ENCODE data around the gene PIGA.

The PIGA gene

DNA sequence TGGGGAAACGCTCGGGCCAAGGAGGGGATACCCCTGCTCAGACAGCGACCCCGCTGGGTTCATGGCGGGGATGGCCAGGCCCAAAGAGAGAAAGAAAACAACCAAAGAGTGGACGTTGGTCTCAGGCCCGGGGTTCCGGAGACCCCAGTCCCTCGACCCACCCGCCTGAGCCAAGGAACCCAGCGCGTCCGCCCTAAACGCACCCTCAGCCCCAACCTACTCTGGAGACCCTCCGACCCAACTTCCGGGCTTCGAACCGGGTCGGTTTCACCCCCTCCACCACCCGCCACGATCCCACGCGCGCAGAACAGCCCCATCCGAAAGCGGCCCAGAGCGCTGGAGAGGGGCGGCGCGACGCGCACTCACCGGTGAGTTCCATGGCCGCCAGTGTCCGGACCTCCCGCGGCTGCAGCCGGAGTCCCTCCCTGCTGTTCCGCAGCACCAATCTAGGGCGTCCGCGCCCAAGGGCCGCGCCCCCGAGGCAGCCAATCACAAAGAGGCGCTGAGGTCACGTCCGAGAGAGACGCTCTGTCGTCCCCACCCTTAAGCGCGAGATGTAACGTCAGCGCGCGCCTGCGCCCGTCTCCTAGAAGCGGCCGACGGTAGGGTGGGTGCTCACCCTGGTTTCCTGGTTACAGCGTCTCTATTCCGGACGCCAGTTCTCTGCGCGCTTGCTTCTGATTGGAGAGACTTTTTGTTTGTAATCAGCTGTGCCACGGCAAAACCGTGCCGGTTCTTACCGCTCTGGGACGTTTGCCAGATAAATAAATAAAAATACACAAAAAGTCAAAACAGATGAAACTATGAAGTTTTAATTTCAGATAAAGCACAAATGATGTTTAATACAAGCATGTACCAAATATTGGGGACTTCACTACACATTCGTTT is at the start of gene PIGA:
Gene PIGA (minus strand): TSS at position 389 of the 888 bp plus-strand sequence. CDS start 3,593 bp downstream, outside the sequence.
- DNase-seq, result peak; percentile 89

GRCh38 chrX:15384304-15384703 is 49.0 kb upstream of the PIGA start, which contains the start of gene VEGFD:
Gene VEGFD, minus strand, starts transcription at chrX:15384413. Its CDS starts 467 bp downstream, at chrX:15383946.
- no peak for DNase-seq

DNA sequence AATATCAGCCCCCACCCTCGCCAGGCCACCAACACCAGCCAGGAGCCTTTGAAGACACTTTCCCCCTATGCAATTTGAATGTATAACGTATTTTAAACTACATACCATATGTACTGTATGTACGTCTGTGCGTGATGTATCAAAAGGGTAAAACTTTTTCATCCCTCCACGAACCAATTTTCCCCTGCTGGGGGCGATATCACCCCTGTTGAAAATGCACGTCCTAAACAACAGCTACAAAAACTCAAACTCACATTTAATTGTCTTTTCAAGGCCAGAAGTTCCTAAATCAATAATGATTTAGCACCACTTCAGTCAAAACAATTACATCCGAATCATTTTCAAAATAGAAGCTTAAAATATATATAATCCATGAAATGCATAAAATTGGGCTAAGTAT is 47.5 kb upstream of the PIGA start:
- no peak for DNase-seq

DNA sequence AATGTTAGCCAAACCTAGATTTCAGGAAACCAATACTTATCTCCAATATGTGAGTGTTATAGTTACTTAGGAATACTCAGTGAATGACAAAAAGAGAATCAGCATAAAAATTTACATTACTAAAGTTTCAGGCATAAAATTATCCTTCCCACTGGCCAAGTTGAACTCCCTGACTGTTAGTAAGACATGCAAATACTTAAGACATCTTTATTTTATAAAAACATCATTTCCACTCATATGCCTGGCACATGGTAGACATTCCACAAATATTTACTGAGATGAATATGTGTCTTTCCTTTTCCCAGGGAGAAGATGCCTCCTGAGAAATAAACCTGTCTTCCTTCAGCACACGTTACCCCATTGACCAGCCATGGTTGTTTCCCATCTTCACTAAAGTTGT is 41.6 kb upstream of the PIGA start:
- DNase-seq, result no peak

- DNase-seq, result no peak
These were observed 38.7 kb upstream of the PIGA start for GRCh38 chrX:15373976-15374375.

DNA sequence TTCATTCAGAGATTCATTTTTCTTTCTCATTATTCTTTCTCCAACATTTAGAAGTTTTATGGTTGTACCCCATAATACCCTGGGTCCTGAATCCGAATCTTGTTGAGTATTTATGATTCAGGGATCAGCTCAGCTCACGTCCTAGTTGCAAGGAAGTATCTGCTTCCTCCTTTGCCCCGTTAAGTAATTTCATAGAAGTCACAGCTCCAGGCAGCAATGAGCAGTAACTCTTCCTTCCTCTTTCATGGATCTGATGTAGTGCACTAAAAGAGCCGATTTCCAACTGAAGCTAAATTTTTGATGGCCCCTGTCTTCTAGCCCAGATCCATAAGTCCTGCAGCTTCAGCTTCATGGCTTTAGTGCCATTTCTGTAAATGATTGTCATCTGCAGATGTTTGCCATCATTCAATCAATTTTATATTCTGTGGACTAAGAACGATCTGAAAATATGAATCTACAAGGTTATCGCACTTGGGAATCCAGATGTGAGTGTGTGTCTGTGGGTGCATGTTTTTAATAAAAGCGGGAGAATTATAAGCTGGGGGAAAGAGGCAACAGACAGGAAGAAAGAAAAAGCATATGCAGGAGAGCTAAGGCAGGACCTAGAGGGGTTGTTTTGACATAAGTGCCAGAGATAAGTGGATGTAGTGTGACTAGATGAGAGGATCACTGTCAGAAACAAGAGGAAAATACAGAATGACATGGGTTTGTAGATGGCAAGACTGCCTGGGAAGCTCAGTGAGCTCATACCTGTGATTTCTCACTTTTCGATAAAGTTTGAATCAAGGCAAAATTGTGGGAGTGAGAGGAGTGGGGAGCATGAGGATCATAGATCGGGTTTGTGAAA is 31.4 kb upstream of the PIGA start:
- no peak for DNase-seq

- DNase-seq, result no peak
These were observed 24.4 kb upstream of the PIGA start for GRCh38 chrX:15359701-15360100.

DNA sequence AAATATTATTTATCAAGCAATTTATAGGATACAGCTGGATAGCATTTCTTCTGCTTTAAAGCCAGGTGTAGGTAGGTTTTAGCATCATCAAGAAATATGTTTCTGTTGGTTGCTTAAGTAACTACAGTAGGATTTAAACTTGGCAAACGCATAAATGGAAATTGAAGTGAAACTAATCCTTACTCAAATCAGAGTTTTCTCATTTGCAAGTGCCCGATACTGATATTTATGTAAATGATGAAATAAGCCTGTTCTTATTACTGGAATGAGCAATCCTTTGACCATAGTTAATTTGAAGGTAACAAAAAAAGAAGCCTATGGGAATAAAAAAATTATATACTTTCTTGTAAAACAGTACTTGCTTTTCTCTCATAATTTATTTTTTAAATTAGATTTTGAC is 23.2 kb upstream of the PIGA start:
- no peak for DNase-seq

DNA sequence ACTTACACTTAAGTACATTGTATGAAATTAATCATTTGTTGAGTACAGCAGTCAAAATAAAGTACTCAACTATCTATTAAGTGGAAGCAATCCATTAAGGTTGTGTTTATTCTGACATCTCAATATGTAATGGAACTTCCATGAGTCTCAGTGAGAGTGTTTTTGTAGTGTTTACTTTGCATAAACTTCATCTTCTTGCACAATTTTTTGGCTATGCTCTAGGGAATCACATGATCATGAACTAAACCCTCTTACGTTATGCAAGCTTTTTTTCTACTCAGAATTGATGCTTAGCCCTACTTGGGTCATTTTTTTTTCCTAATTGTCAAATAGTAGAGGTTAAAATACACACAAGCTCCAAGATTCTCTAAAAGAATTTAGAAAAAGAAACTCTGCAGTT is 21.1 kb upstream of the PIGA start:
- DNase-seq, result no peak

DNA sequence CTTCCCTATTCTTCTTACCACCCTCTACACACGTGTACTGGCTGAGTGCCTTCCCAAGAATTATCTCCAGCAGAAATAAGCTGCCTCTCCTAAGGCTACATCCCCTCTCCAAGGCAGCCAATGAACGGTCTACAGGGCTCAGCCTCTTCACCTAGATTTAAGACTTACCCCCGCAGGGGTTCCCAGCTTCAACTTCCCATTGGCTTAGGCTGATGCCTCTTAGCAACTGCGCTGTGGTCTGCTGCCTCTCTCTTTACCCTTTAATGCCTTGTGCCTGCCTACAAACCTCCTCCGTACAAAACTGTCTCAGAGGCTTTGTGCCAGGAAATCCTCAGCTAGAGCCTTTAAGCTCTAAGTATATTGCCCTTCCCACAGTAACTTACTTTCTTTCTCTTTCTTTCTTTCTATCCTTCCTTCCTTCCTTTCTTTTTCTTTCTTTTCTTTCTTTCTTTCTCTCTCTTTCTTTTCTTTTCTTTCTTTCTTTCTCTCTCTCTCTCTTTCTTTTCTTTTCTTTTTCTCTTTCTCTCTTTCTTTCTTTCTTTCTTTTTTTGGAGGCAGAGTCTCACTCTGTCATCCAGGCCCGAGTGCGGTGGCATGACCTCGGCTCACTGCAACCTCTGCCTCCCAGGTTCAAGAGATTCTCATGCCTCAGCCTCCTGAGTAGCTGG is 15.1 kb upstream of the PIGA start:
- no peak for DNase-seq

GRCh38 chrX:15349046-15349445 is 13.7 kb upstream of the PIGA start:
- DNase-seq, result no peak

- no peak for DNase-seq
These were observed 10.7 kb upstream of the PIGA start for GRCh38 chrX:15345976-15346375.

GRCh38 chrX:15344106-15344505 is 8.8 kb upstream of the PIGA start:
- no peak for DNase-seq

DNA sequence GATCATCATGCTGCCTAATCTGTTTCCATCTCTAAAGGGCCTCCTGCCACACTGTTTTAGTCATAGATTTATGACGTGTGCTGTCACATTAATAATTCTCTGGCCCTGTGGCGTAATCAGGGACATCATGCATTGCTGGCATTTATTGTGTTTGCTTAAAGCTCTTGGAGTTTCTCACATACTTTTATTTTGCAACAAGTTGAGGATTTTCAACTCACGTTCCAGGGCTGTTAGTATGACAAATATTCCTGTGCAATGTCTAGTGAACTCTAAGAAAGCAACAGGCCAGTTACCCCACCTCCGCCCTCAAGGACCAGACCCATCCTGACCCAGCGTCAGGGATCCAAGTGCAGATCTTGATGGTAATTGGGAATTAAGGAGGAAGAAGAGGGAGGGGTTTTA is 7.8 kb upstream of the PIGA start:
- DNase-seq, result no peak

- no peak for DNase-seq
These were observed 5.5 kb upstream of the PIGA start for GRCh38 chrX:15340867-15341266.

DNA sequence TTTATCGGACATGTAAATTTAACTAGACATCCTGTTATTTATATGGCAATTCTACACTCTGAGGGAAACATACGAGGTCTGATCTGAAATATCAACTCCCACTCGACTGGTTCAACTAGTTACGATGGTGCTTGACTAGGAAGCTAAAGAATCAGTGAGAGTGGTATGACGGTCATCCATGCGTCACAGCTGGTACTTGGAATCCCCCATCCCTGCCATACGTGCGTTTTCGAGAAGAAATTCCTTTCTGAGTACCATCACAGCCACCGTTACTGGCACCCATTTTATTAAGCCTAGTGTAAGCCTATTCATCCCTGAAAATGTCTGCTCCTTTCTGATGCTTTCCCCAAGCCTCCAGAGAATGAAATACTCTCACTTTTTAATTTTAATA is 695 bp upstream of the PIGA start:
- DNase-seq, result no peak

DNA sequence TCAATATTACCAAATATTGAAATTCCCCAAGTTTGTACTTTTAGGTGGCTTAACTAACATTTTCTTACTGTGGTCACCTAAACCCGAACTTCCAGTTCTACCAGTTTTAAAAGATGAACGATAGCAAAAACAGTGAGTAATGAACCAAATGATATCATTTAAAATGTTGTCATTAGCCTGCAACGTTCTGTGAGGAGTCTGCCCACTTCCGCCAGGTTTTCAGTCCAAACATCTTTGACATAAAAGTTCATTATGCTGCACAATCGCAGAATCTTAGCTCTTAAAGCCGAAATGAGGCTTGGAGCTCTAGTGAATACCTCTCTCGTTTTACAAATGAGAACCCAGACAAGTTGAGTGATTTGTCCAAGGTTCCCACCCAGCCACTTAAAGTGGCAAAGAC is 762 bp downstream of the PIGA start:
- DNase-seq, result no peak

- no peak for DNase-seq
These were observed 6.5 kb downstream of the PIGA start for GRCh38 chrX:15328821-15329220.

- DNase-seq, result no peak
These were observed 7.2 kb downstream of the PIGA start for GRCh38 chrX:15328131-15328530.

GRCh38 chrX:15322472-15322871 is 12.9 kb downstream of the PIGA start:
- DNase-seq, result no peak

DNA sequence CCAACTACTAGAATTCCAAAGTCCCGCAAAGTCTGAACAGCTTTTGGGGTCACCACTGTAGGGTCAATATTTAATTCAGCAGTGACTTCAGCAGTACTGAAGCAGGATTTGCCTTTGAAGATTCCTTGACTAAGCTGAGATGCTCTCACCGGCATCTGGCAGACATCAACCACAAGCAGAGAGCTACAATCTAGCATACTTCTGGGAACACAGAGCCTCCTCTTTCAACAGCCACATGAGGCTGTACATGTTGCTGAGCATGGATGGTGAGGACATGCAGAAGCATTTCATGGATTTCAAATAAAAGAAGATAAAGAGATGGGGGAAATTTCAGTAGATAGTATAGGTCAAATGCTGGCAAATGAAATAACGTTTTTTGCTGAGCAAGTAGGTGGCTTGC is 13.3 kb downstream of the PIGA start:
- DNase-seq, result no peak

DNA sequence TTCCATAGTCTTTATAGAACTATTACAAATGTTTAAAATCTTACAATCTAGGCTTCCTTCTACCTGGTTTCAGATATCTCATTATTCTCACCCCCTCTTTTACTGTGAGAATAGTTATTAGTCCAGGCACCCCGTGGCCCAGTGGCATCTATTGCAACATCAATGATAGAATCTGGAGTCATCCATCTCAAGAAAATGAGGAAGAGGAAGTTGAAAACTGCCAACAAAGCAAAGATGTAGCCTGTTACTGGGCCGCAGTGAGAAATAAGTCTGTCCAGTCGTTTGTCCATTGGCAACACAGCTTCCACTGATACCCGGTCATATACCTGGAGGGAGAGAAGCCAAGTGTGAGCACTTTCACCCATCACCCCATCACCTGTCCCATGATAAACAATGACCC is 13.9 kb downstream of the PIGA start:
- DNase-seq, result no peak

DNA sequence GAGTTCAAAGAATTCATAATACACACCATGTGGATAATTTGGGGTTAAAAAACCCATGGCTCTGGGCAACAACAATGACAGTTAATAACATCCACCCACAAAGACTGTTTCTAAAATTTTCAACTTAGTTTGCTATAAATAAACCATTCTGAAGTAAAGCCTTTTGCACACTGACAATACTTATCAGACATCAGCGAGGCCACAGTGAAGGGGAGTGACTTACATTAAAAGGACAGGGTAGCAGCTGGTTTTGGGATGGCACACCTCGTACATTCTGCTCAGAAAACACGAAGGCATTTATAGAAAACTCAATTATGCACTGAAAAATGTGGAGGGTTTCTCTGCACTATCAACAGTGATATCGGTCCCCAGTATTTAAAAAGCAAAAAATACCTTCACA is 15.0 kb downstream of the PIGA start:
- DNase-seq, result no peak

All from activated CD8-positive, alpha-beta memory T cell treated with anti-CD3 and anti-CD28 coated beads, Interleukin-2, amount 50 U/mL, for 48 hours (primary cell).